ENCODE results near the gene SLC9A7.

SLC9A7 gene

GRCh38 chrX:46569621-46570020 is 189.3 kb downstream of the SLC9A7 start:
- DNase-seq: no peak

GRCh38 chrX:46567388-46567787 is 191.5 kb downstream of the SLC9A7 start:
- DNase-seq: no peak

GRCh38 chrX:46561824-46562657 is 196.9 kb downstream of the SLC9A7 start:
- peak in 1 of 2 donors; percentile 24 for DNase-seq

- no peak for DNase-seq
These were observed 199.9 kb downstream of the SLC9A7 start for GRCh38 chrX:46559062-46559461.

GRCh38 chrX:46554942-46555341 is 204.0 kb downstream of the SLC9A7 start:
- DNase-seq: peak in 1 of 2 donors; percentile 30

GRCh38 chrX:46553935-46554334 is 205.0 kb downstream of the SLC9A7 start:
- no peak for DNase-seq

GRCh38 chrX:46551494-46552128 is 207.3 kb downstream of the SLC9A7 start:
- DNase-seq: no peak

- DNase-seq: no peak
These were observed 209.0 kb downstream of the SLC9A7 start for GRCh38 chrX:46549914-46550313.
